ENCODE results near the gene AUTS2. TPM values are rescaled to one million over a fixed set of nuclear protein-coding genes. Genes with fewer than 3 reads are reported as not detected.
A peak's percentile ranks its signal among the peaks of the same experiment; 100 is the strongest.

AUTS2 gene
- total and polyA plus RNA-seq, 2 experiments from 2014 or later: 32.0 to 91.0 TPM

DNA sequence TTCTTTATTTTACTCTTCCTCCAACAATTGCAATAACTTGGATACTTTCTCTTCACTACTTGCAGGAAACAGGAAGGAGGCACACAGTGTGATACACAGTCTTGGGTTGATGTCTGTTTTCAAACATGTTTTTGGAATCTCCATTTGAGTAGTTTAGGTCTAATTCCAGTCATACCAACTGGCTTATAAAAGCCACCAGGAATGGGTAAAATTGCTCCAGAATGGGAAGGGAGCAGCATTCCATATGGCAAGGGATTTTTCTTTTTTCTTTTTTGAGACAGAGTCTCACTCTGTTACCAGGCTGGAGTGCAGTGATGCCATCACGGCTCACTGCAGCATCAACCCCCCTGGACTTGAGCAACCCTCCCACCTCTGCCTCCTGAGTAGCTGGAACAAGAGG is 988.5 kb downstream of the AUTS2 start:
- Mint-ChIP-seq H3K36me3 (ENCODE audit: low read depth) (no peaks in the 10 kb centered on the region), H3K4me1 (peaks cover 74% of the 10 kb centered on the region), H3K9me3 (no peaks in the 10 kb centered on the region), H3K27me3 (ENCODE audit: insufficient read depth, low read depth, poor library complexity) (peaks cover 9% of the 10 kb centered on the region), H3K27ac (no peak overlapping the region), H3K4me3 (no peak overlapping the region)
- DNase-seq (ENCODE audit: low spot score) (no peak), ATAC-seq (no peak)
- Histone ChIP-seq H2AFZ (peak overlapping the region; percentile 11; the same call in 1 of the 2 replicates), H3K9me2 (ENCODE audit: insufficient read depth) (no peaks in the 10 kb centered on the region), H3K27ac (ENCODE audit: low read depth) (no peak overlapping the region), H3K4me3 (no peak overlapping the region), H3F3A (replicated peaks; ENCODE audit: low read depth) (no peaks in the 10 kb centered on the region), H3K4me1 (ENCODE audit: insufficient read depth) (peaks cover 43% of the 10 kb centered on the region), H3K79me2 (replicated peaks; ENCODE audit: insufficient read depth) (no peaks in the 10 kb centered on the region), H4K20me1 (replicated peaks; ENCODE audit: insufficient read depth) (no peaks in the 10 kb centered on the region; the same call in 1 of the 2 replicates), H3K36me3 (ENCODE audit: insufficient read depth) (no peaks in the 10 kb centered on the region), H3K4me2 (no peak overlapping the region), H3K27me3 (ENCODE audit: insufficient read depth) (no peaks in the 10 kb centered on the region)
- TF ChIP-seq EZH2 (IDR thresholded peaks at IDR 0.05; ENCODE audit: low read depth, unreplicated experiment) (no peak), CTCF (conservative IDR thresholded peaks at IDR 0.05; ENCODE audit: low read depth in 2 of 2) (no peak)

DNA sequence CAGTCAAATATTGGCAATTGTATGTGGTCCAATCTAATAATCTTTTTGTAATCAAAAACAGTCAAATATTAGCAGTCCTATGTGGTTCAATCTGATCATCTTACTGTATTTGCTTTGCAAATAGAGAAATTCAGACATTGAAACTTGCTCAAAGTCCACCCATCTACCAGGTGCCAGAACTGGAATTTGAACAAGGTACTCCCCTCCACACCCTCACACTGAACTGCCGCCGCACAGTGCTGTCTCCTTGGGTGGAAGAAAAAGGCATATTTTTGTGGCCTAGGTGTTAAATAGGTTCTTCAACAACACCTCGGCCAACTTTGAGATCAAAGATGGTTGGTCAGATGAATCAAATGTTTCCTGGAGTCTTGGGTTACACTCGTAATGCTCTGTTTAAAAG is 989.5 kb downstream of the AUTS2 start:
- H3K9me2 ChIP-seq (ENCODE audit: insufficient read depth): no peaks in the 10 kb centered on the region
- H3K36me3 Mint-ChIP-seq (ENCODE audit: low read depth): no peaks in the 10 kb centered on the region
- no peak overlapping the region for H3K27ac ChIP-seq (ENCODE audit: low read depth)
- H3F3A ChIP-seq (replicated peaks; ENCODE audit: low read depth): no peaks in the 10 kb centered on the region
- H3K4me3 ChIP-seq: no peak overlapping the region
- no peak overlapping the region for H3K4me2 ChIP-seq
- H3K4me3 Mint-ChIP-seq: no peak overlapping the region
- H3K27me3 ChIP-seq (ENCODE audit: insufficient read depth): no peaks in the 10 kb centered on the region
- H3K27ac Mint-ChIP-seq: no peak overlapping the region
- H3K36me3 ChIP-seq (ENCODE audit: insufficient read depth): no peaks in the 10 kb centered on the region
- DNase-seq (ENCODE audit: low spot score) (no peak), ATAC-seq (no peak)
- no peaks in the 10 kb centered on the region; the same call in 1 of the 2 replicates for H4K20me1 ChIP-seq (replicated peaks; ENCODE audit: insufficient read depth)
- H3K4me1 ChIP-seq (ENCODE audit: insufficient read depth): peaks cover 35% of the 10 kb centered on the region
- peaks cover 65% of the 10 kb centered on the region for H3K4me1 Mint-ChIP-seq
- no peaks in the 10 kb centered on the region for H3K79me2 ChIP-seq (replicated peaks; ENCODE audit: insufficient read depth)
- H2AFZ ChIP-seq: peak overlapping the region; percentile 34; the same call in 1 of the 2 replicates
- peaks cover 9% of the 10 kb centered on the region for H3K27me3 Mint-ChIP-seq (ENCODE audit: insufficient read depth, low read depth, poor library complexity)
- H3K9me3 Mint-ChIP-seq: no peaks in the 10 kb centered on the region
- TF ChIP-seq ZNF114 (CRISPR knock-in tag; IDR thresholded peaks at IDR 0.05): no peak
- no peak for TF ChIP-seq POLR2AphosphoS5 (IDR thresholded peaks at IDR 0.05; ENCODE audit: low read depth)
- TF ChIP-seq NANOG (IDR thresholded peaks at IDR 0.05; ENCODE audit: borderline replicate concordance): no peak
- TF ChIP-seq CTCF (conservative IDR thresholded peaks at IDR 0.05; ENCODE audit: low read depth in 2 of 2): no peak
- no peak for TF ChIP-seq JUNB (IDR thresholded peaks at IDR 0.05; ENCODE audit: unreplicated experiment)
- no peak for TF ChIP-seq EZH2phosphoT487 (IDR thresholded peaks at IDR 0.05; ENCODE audit: unreplicated experiment)
- no peak for TF ChIP-seq EZH2 (IDR thresholded peaks at IDR 0.05; ENCODE audit: low read depth, unreplicated experiment)
- TF ChIP-seq ETS1 (IDR thresholded peaks at IDR 0.05): no peak
- TF ChIP-seq STAT1 (IDR thresholded peaks at IDR 0.05; ENCODE audit: unreplicated experiment): no peak
- TF ChIP-seq, protein P1, sequence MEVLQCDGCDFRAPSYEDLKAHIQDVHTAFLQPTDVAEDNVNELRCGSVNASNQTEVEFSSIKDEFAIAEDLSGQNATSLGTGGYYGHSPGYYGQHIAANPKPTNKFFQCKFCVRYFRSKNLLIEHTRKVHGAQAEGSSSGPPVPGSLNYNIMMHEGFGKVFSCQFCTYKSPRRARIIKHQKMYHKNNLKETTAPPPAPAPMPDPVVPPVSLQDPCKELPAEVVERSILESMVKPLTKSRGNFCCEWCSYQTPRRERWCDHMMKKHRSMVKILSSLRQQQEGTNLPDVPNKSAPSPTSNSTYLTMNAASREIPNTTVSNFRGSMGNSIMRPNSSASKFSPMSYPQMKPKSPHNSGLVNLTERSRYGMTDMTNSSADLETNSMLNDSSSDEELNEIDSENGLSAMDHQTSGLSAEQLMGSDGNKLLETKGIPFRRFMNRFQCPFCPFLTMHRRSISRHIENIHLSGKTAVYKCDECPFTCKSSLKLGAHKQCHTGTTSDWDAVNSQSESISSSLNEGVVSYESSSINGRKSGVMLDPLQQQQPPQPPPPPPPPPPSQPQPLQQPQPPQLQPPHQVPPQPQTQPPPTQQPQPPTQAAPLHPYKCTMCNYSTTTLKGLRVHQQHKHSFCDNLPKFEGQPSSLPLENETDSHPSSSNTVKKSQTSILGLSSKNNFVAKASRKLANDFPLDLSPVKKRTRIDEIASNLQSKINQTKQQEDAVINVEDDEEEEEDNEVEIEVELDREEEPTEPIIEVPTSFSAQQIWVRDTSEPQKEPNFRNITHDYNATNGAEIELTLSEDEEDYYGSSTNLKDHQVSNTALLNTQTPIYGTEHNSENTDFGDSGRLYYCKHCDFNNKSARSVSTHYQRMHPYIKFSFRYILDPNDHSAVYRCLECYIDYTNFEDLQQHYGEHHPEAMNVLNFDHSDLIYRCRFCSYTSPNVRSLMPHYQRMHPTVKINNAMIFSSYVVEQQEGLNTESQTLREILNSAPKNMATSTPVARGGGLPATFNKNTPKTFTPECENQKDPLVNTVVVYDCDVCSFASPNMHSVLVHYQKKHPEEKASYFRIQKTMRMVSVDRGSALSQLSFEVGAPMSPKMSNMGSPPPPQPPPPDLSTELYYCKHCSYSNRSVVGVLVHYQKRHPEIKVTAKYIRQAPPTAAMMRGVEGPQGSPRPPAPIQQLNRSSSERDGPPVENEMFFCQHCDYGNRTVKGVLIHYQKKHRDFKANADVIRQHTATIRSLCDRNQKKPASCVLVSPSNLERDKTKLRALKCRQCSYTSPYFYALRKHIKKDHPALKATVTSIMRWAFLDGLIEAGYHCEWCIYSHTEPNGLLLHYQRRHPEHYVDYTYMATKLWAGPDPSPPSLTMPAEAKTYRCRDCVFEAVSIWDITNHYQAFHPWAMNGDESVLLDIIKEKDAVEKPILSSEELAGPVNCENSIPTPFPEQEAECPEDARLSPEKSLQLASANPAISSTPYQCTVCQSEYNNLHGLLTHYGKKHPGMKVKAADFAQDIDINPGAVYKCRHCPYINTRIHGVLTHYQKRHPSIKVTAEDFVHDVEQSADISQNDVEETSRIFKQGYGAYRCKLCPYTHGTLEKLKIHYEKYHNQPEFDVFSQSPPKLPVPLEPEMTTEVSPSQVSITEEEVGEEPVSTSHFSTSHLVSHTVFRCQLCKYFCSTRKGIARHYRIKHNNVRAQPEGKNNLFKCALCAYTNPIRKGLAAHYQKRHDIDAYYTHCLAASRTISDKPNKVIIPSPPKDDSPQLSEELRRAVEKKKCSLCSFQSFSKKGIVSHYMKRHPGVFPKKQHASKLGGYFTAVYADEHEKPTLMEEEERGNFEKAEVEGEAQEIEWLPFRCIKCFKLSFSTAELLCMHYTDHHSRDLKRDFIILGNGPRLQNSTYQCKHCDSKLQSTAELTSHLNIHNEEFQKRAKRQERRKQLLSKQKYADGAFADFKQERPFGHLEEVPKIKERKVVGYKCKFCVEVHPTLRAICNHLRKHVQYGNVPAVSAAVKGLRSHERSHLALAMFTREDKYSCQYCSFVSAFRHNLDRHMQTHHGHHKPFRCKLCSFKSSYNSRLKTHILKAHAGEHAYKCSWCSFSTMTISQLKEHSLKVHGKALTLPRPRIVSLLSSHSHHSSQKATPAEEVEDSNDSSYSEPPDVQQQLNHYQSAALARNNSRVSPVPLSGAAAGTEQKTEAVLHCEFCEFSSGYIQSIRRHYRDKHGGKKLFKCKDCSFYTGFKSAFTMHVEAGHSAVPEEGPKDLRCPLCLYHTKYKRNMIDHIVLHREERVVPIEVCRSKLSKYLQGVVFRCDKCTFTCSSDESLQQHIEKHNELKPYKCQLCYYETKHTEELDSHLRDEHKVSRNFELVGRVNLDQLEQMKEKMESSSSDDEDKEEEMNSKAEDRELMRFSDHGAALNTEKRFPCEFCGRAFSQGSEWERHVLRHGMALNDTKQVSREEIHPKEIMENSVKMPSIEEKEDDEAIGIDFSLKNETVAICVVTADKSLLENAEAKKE (CRISPR knock-in tag; IDR thresholded peaks at IDR 0.05): no peak
- TF ChIP-seq ZNF331 (CRISPR knock-in tag; IDR thresholded peaks at IDR 0.05; ENCODE audit: low read depth): no peak

All from GM23338 (cell line).